Fibroblast of the aortic adventitia (primary cell): ENCODE measurements around the gene FST. TPM values are rescaled to one million over a fixed set of nuclear protein-coding genes. Genes with fewer than 3 reads are reported as not detected.
A peak's percentile ranks its signal among the peaks of the same experiment; 100 is the strongest.

Experiments
- DNase-seq: peaks from one replicate; pipeline ENCODE4 v3.0.0-alpha.2; 2010; ENCODE audit warnings: low read depth
- H3K4me3 ChIP-seq: 2 replicates; pipeline ENCODE4 v1.5.1; 2011; ENCODE audit warnings: low read depth, mild to moderate bottlenecking, control low read depth, low read length, moderate library complexity
- total RNA-seq: library from RNA; depleted of rRNA; stranded (reverse); fragments of >200 nt; gene quantifications from 2 replicates; pipeline ENCODE4 v1.2.3, GENCODE V29; 2012; ENCODE audit warnings: low replicate concordance
- TF ChIP-seq, protein P1 (sequence below): IDR thresholded peaks from 2 replicates; pipeline ENCODE4 v1.5.1; 2011; ENCODE audit warnings: mild to moderate bottlenecking, low read length, control low read depth, inconsistent platforms; ENCODE audit not compliant: insufficient read depth

Gene FST, protein sequence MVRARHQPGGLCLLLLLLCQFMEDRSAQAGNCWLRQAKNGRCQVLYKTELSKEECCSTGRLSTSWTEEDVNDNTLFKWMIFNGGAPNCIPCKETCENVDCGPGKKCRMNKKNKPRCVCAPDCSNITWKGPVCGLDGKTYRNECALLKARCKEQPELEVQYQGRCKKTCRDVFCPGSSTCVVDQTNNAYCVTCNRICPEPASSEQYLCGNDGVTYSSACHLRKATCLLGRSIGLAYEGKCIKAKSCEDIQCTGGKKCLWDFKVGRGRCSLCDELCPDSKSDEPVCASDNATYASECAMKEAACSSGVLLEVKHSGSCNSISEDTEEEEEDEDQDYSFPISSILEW
- 80.2 and 104 TPM in 2 replicates for total RNA-seq

DNA sequence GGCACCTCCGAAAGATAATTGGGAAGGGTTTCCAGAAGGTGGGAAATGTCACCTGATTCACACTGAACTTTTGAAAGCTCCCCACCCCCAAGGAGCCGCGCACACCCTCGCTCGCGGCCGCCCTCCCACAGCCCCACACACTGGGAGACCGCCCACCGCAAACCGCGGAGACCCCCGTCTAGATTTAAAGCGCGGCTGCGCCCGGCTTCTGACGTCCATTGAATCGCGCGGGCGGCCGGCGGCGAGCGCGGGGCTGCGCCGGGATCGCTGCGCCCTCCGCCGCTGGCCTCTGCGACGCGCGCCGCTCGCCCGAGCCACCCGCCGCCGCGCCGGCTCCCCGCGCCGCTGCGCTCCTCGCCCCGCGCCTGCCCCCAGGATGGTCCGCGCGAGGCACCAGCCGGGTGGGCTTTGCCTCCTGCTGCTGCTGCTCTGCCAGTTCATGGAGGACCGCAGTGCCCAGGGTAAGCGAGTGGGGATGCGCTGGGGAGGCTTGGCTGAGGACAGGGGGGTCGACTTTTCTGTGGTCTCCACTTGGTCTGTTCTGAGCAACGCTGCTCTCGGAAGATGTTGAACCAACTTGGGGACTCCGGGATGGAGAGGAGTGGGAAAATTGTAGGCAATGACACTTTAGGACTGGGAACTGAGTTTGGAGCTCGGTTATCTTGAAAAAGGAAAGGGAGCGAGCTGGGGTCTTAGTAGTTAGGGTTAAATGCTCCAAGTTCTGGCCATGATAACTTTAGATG is at the start of gene FST:
FST (plus strand) TSS at position 214 of the 743 bp plus-strand sequence; CDS start at position 377, 163 bp downstream.
- peak within 1 kb of the TSS; percentile 99 for H3K4me3 ChIP-seq
- TF ChIP-seq, protein P1, sequence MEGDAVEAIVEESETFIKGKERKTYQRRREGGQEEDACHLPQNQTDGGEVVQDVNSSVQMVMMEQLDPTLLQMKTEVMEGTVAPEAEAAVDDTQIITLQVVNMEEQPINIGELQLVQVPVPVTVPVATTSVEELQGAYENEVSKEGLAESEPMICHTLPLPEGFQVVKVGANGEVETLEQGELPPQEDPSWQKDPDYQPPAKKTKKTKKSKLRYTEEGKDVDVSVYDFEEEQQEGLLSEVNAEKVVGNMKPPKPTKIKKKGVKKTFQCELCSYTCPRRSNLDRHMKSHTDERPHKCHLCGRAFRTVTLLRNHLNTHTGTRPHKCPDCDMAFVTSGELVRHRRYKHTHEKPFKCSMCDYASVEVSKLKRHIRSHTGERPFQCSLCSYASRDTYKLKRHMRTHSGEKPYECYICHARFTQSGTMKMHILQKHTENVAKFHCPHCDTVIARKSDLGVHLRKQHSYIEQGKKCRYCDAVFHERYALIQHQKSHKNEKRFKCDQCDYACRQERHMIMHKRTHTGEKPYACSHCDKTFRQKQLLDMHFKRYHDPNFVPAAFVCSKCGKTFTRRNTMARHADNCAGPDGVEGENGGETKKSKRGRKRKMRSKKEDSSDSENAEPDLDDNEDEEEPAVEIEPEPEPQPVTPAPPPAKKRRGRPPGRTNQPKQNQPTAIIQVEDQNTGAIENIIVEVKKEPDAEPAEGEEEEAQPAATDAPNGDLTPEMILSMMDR: no peak
- DNase-seq: peak; percentile 66

DNA sequence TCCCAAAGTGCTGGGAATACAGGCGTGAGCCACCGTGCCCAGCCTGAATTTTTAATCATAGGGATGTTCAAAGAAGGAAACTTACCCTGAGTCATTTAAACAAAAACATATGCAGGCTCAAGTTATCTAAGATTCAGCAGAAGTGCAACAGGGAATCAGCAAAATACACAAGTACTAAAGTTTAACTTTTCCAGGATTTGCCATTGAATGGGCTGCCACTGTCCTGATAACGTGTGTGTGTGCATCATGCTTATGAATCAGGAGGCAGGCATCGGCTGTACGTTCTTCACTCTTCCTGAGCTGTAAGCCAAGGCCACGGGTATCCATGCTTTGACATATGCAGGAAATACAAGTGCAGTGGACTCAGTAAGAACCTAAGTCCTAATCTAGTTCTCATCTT is 48.8 kb upstream of the FST start:
- TF ChIP-seq, protein P1: no peak
- DNase-seq: peak; percentile 76

DNA sequence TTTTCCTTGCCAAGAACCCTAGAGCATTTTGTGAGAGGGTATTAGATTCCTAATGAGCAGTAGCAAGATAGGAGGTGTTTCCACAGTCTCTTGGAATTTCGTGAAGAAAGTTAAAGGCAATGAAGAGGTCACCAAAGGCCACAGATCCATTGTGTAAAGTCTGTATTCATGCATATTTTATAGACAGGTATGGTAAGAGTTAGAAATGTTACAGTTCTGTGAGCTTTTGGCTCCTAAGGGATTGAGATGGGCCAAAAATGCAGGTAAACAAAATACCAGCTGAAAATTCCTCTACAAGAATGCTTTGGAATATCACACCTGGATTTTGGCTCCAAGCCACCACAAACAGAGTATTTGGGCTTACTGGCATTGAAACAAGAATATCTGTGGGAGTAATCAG is 47.4 kb upstream of the FST start:
- TF ChIP-seq, protein P1: no peak
- no peak overlapping the region for H3K4me3 ChIP-seq
- DNase-seq: no peak

More for the DNA sequence above, 48.8 kb upstream of the FST start:
- H3K4me3 ChIP-seq: no peak overlapping the region

GRCh38 chr5:53434541-53434940 is 45.9 kb upstream of the FST start:
- no peak overlapping the region for H3K4me3 ChIP-seq
- TF ChIP-seq, protein P1: no peak

DNA sequence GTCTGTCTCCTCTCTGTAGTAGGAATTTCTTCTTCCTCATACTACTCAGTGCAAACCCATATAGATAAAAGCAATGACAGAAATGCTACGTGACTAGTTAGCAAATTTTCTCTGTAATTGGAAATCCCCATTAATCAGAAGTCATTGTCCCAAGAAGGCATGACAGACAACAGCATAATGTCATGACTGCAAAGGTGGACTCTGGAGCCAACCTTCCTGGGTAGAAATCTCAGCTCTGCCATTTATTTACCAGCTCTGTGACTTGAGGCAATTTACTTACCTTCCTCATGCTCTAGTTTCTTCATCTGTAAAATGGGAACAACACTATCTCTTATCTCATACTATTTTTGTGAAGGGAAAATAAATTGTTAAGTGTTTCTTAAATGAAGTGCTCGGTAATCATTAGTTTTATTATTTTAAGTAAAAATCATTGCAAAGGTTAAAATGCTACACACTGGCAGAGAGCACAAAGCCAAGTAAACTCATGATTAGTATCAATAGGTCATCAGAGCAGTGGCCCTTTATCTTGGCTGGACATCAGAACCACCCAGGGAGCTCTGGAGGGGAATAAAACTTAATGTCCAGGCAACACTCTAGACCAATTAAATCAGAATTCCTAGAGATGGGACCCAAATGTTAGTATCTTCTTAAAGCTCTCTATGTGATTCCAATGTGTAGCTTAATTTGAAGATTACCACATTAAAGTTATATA is 43.8 kb upstream of the FST start:
- no peak for DNase-seq
- no peak overlapping the region for H3K4me3 ChIP-seq
- TF ChIP-seq, protein P1: no peak

More at GRCh38 chr5:53434541-53434940, 45.9 kb upstream of the FST start:
- DNase-seq: peak; percentile 67

- no peak for DNase-seq
- TF ChIP-seq, protein P1: no peak
- H3K4me3 ChIP-seq: no peak overlapping the region
Observed at GRCh38 chr5:53438079-53438478, 42.4 kb upstream of the FST start.
